ENCODE measurements around the gene AK8.

The AK8 gene

DNA sequence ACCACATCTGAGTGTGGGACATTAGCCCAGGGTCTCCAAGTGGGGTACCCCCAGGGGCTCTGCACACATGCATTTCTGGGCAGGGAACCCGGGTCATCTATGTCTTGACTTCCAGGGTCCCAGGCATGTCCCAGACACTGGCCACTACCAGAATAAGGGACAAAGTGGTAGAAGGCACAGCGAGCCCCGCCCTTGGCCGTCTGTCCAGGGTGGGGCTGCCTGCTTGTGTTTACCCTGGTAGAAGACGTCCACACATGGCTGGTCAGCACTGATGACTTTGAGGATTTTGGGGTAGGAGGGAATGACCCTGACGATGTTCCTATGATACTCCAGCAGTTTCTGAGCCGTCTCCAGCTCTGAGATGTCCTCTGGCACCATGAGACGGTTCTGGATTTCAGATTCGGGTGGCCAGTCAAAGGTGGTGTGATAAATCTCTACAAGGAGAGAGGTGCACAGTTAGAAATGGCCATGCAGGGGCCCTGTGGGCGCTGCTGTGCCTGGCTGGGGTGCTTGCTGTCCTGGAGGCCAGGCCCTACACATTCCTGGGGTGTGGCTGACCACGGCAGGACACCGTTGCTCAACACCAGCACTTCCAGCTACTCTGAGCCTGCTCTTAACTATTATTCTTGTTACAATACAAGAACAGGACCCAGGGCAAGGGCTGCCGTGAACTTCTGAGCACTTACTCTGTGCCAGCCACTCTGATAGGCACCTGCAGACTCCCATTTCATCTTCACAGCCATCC is 51.3 kb downstream of the AK8 start:
- DNase-seq (ENCODE audit: extremely low read depth in 1 of 2, low read depth in 1 of 2) = no peak

- DNase-seq (ENCODE audit: extremely low read depth in 1 of 2, low read depth in 1 of 2) = no peak
These were observed 52.0 kb downstream of the AK8 start for GRCh38 chr9:132826131-132826530.

GRCh38 chr9:132825430-132825829 is 52.7 kb downstream of the AK8 start:
- no peak for DNase-seq (ENCODE audit: extremely low read depth in 1 of 2, low read depth in 1 of 2)

GRCh38 chr9:132824951-132825350 is 53.1 kb downstream of the AK8 start:
- no peak for DNase-seq (ENCODE audit: extremely low read depth in 1 of 2, low read depth in 1 of 2)

GRCh38 chr9:132824151-132824550 is 53.9 kb downstream of the AK8 start:
- no peak for DNase-seq (ENCODE audit: extremely low read depth in 1 of 2, low read depth in 1 of 2)

DNA sequence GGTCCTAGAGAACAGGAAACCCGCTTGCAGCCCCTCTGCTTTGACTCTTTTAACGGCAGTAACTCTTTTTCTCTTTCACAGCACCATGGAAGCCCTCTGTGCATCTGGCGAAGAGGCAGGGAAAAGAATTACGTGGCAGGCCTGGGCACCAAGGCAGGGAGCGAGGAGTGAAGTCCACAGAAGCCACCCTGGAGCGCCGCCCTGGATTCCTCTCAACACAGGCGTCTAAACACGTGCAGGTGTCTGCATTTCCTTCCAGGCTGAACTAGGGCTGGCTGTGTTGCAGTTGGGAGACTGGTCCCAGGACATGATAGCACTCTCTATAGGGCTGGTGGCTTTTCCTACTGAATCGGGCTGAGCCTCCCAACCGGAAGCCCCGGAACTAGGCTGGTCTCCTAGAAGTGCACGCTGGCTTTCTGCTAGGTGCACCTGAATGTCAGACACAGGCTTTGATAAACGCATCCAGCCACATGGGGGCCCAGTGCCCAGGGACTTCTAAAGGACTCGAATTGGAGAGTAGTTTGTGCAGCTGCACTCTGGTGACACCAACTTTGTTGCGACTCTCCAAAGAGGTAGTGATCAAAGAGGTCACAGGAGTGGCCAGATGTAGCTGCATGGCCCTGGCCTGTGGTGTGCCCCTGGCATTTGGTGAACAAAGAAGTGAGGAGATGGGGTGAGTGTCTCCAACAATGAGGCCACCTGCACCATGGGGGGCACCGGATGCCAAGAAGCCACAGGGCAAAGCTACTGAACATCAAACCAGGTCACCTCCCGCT is 54.5 kb downstream of the AK8 start:
- no peak for DNase-seq (ENCODE audit: extremely low read depth in 1 of 2, low read depth in 1 of 2)

GRCh38 chr9:132820169-132820944 is 57.7 kb downstream of the AK8 start:
- DNase-seq (ENCODE audit: extremely low read depth in 1 of 2, low read depth in 1 of 2) = no peak

DNA sequence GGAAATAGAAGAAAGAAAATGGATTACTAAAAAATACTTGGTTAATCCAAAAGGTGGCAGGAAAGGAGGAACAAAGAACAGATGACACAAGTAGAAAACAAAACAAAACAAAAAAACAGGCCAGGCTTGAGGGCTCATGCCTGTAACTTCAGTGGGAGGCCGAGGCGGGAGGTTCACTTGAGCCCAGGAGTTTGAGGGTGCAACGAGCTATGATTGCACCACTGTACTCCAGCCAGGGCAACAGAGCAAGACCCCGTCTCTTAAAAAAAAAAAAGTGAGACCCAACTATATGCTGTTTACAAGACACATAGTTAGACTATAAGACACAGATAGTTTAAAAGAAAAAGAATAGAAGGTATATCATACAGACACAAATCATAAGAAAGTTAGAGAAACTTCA is 59.5 kb downstream of the AK8 start:
- no peak for DNase-seq (ENCODE audit: extremely low read depth in 1 of 2, low read depth in 1 of 2)

DNA sequence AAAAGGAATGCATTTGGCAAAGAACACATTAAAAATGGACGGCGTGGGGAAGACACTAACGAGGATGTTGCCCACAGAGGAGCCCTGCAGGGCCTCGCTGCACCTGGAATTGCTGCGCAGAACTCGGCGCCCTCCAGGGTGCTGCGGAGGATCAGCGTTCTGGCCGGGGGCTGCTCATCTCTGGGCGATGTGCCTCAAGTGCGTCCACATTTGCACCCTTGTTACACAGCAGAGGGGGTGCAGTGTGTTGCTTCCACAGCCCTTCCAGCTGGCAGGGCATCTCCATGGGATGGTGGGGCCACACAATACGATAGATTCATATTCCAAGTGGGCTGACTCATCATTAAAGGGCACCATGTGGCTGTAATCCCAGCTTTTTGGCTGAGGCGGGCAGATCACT is 63.1 kb downstream of the AK8 start:
- DNase-seq (ENCODE audit: extremely low read depth in 1 of 2, low read depth in 1 of 2) = no peak

DNA sequence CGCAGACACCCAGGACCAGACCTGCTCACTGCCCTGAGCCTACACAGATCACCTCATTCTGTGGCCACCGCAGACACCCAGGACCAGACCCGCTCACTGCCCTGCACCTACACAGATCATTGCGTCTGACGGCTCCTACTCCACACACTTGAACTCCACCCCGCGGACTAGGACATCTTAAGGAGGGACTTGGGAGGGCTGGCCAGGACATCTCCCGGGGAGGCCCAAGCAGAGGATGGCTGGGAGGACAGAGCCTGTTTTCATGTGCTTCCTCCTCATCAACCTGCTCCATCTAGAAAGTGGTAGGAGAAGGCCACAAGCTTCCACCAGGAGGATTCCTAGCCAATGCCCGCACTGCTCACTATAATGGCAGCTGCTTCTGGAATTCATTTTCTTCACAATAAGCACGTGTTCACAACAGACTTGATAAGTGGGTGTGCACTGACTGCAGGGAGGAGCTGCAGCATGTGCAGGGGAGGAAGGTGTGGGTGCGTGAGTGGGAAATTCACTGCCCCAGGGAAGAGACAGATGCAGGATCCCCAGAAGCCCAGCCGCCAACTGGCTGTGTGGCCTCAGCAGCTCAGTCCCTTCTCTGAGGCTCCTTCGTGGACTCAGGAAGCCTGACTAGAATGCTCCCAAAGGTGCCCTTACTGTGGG is 64.8 kb downstream of the AK8 start:
- no peak for DNase-seq (ENCODE audit: extremely low read depth in 1 of 2, low read depth in 1 of 2)

DNA sequence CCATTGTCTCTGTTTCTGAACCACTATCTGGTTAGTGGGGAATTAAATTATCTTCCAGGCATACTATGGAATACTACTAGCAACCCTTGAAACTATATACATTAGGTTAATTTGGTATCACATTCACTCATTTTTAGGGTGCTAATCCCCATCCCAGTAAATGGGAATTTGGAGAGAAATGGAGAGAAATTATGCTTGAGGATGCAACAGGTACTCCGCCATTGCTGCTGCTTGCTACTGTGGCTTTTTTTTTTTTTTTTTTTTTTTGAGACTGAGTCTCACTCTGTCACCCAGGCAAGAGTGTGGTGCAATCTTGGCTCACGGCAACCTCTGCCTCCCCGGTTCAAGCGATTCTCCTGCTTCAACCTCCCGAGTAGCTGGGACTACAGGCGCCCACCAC is 66.1 kb downstream of the AK8 start:
- no peak for DNase-seq (ENCODE audit: extremely low read depth in 1 of 2, low read depth in 1 of 2)

DNA sequence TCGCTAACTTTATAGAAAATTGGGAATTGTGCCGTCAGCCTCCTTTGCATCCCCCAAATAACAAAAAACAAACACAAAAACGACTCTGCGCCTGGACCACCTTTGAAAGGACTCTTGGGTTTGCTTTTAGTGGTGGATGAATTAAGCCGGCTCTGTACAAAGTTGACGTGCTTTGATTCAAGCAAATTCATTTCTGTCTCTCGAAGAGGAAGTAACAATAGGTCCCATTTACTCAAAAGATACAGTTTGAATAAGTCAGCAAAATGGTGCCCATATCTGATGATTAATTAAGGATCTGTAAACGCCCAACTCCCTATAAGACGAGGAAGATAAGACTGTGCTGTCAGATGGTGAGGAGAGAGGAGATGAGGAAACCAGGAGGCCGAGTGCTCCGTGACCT is 67.8 kb downstream of the AK8 start:
- no peak for DNase-seq (ENCODE audit: extremely low read depth in 1 of 2, low read depth in 1 of 2)

- DNase-seq (ENCODE audit: extremely low read depth in 1 of 2, low read depth in 1 of 2) = no peak
These were observed 68.3 kb downstream of the AK8 start for GRCh38 chr9:132809677-132810271.

DNA sequence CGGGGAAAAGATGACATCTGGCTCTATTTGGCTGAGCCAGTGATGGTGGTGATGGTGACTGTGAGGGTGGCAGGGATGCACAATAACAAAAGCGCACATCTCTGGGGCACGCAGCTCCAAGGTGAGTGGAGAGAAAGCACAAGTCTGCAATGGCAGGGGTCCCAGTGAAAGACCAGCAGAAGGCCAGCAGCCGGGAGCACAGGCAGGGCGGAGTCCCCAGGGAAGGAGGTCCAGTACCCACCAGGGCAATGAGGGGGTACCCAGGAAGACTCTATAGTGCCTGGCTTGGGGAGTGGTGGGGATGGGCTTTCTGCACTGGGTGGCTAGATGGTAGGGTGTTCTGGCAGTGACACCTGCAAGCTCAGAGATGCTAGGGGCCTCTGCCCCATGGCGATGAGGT is 69.4 kb downstream of the AK8 start:
- no peak for DNase-seq (ENCODE audit: extremely low read depth in 1 of 2, low read depth in 1 of 2)

DNA sequence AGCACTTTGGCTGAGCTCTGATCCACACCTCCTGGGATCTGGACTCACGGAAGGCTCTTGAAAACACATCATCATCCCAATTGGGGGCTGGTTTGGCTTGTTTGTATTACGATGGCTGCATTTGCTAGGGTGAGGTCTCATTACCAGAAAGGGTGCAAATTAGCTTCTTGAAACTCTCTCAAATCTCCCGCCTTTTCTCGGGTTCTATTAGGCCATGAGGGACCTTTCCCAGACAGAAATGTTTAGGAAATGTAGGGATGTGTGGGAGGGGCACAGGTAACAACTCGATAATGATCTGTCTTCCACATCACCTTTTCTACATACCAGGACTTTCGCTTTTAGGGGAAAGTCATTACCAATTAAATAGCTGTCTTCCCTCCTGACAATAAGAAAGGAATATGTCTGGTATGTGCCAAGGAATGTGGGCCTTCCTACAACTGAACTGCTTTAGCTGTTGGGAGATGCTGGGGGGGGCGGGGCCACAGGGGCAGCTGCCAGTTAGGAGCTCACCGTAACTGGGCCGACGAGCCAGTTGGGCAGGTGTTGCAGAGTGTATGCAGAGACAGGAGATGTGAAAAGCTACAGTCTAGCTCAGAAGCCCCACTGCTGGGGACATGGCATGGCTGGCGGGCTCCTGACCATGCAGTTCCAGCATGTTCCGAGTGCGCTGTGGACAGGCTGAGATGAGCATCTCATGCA is 71.2 kb downstream of the AK8 start:
- DNase-seq (ENCODE audit: extremely low read depth in 1 of 2, low read depth in 1 of 2) = no peak

DNA sequence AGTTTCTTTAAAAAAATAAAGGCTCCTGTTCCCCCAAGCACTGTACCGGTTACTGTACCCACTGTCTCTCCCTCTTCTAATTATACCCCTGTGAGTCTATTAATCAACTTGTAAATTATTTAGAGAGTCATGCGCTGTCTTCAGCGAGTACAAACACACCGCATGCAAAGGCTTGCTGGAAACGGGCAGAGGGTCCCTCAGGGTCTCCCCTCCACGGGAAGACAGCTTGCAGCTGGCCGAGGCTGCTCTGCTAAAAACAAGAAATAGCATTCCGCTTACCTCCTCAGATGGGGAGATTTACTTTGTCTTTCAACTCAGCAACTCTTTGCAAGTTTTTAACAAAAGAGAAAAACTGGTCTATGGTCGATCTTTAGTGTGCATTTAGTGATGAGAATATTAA is 71.8 kb downstream of the AK8 start:
- no peak for DNase-seq (ENCODE audit: extremely low read depth in 1 of 2, low read depth in 1 of 2)

- no peak for DNase-seq (ENCODE audit: extremely low read depth in 1 of 2, low read depth in 1 of 2)
These were observed 73.3 kb downstream of the AK8 start for GRCh38 chr9:132804576-132805295.

DNA sequence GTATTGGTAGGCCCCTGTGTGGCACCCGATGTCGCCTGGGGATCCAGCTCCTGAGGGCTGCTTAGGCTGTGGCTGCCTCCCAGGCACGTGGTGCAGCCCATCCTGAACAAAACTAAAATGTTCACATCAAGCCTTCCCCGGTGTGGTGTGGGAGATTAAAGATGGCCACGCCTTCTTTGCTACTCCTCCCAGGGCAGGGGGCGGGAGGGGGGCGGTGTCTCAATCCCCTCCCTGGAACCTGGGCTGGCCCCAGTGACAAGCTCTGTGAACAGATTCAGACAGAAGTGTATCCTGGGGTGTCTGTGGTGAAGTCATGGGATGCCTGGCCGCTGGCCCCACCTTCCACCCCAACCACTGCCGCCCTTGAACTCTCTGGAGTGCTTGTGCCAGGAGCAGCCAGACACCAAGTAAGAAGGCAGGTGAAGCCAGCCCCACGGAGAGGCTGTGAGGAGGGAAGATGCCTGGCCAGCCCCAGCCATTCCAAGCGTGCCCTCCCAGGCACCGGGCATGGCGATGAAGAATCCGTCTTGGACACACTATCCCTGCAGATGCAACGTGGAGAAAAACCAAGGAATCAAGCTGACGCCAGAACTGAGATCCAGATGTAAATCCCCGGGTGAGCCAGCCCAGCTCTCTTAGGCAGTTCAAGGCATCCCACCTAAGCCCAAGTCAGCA is 75.8 kb downstream of the AK8 start:
- DNase-seq (ENCODE audit: extremely low read depth in 1 of 2, low read depth in 1 of 2) = no peak

- DNase-seq (ENCODE audit: extremely low read depth in 1 of 2, low read depth in 1 of 2) = no peak
These were observed 76.4 kb downstream of the AK8 start for GRCh38 chr9:132801659-132802058.

Data from stimulated activated CD8-positive, alpha-beta memory T cell treated with anti-CD3 and anti-CD28 coated beads, Interleukin-7, amount 100 ng/mL, for 48 hours (primary cell).